IMR-90 (cell line): ENCODE results near the gene MPPED1. TPM values are rescaled to one million over a fixed set of nuclear protein-coding genes. Genes with fewer than 3 reads are reported as not detected.

Experiments used
- ATAC-seq: fragments of 200-7000 bp; cut with Tn5 transposase; 2 replicates; pipeline ENCODE4 v1.9.1; 2020; ENCODE audit warnings: low read depth, mild to moderate bottlenecking, moderate library complexity
- BruUV-seq: library from RNA; stranded (reverse); fragments of 400-500 nt; replicated peaks from 2 replicates; lab custom pipeline; 2021; lab: Mats Ljungman, UMichigan
- CTCF ChIA-PET: fragments of 300-600 bp; formaldehyde crosslinking; extraction: SDS; loops from one replicate; lab custom pipeline; 2021; ENCODE audit warnings: antibody characterized with exemption; lab: Yijun Ruan, JAX
- POLR2A ChIA-PET: fragments of 300-600 bp; sonication (Branson Sonifier 250); formaldehyde crosslinking; loops from one replicate; lab custom pipeline; 2022; ENCODE audit warnings: antibody characterized with exemption; ENCODE audit not compliant: unreplicated experiment; lab: Charles Lee
- DNase-seq: peaks from one replicate; pipeline ENCODE4 v3.0.0; 2013
- H2AFZ ChIP-seq: replicated peaks from 2 replicates; pipeline ENCODE3; 2013; ENCODE audit warnings: low read length, mild to moderate bottlenecking; ENCODE audit not compliant: poor library complexity
- H2AK5ac ChIP-seq: 2 replicates; pipeline ENCODE4 v1.6.1; 2013; ENCODE audit warnings: low read depth, low read length, inconsistent platforms
- H2AK9ac ChIP-seq: replicated peaks from 2 replicates; pipeline ENCODE3; 2013; ENCODE audit warnings: mild to moderate bottlenecking, low read depth, low read length, moderate library complexity; ENCODE audit not compliant: poor library complexity
- H2BK120ac ChIP-seq: 2 replicates; pipeline ENCODE4 v1.6.1; 2013; ENCODE audit warnings: low read depth, low read length, inconsistent platforms
- H2BK15ac ChIP-seq: 3 replicates; pipeline ENCODE4 v1.6.1; 2013; ENCODE audit warnings: low read depth, low read length, inconsistent platforms
- H2BK20ac ChIP-seq: 2 replicates; pipeline ENCODE4 v1.6.1; 2013; ENCODE audit warnings: low read depth, mild to moderate bottlenecking, inconsistent platforms, low read length, moderate library complexity
- H2BK5ac ChIP-seq: 2 replicates; pipeline ENCODE4 v1.6.1; 2013; ENCODE audit warnings: mild to moderate bottlenecking, low read depth, low read length, inconsistent platforms; ENCODE audit not compliant: poor library complexity, severe bottlenecking
- H3K14ac ChIP-seq: replicated peaks from 2 replicates; pipeline ENCODE4 v1.6.1; 2013; ENCODE audit warnings: low read depth, low read length, inconsistent platforms
- H3K18ac ChIP-seq: 2 replicates; pipeline ENCODE4 v1.6.1; 2013; ENCODE audit warnings: low read depth, low read length, control low read depth
- H3K23ac ChIP-seq: 2 replicates; pipeline ENCODE4 v1.6.1; 2013; ENCODE audit warnings: low read depth, low read length, inconsistent platforms
- H3K27ac ChIP-seq: 2 replicates; pipeline ENCODE4 v1.5.1; 2013; ENCODE audit warnings: mild to moderate bottlenecking, control low read depth, low read length; ENCODE audit not compliant: insufficient read depth
- H3K27me3 ChIP-seq: 2 replicates; pipeline ENCODE4 v1.6.1; 2013; ENCODE audit warnings: low read length; ENCODE audit not compliant: control insufficient read depth, insufficient read depth
- H3K36me3 ChIP-seq: 2 replicates; pipeline ENCODE4 v1.6.1; 2013; ENCODE audit warnings: low read length, mixed read lengths; ENCODE audit not compliant: control insufficient read depth, insufficient read depth
- H3K4ac ChIP-seq: 2 replicates; pipeline ENCODE4 v1.6.1; 2013; ENCODE audit warnings: low read depth, low read length, inconsistent platforms
- H3K4me1 ChIP-seq: 2 replicates; pipeline ENCODE4 v1.6.1; 2013; ENCODE audit warnings: low read length, mixed read lengths; ENCODE audit not compliant: control insufficient read depth, insufficient read depth
- H3K4me2 ChIP-seq: 2 replicates; pipeline ENCODE4 v1.6.1; 2013; ENCODE audit warnings: low read depth, mild to moderate bottlenecking, control low read depth, low read length, moderate library complexity
- H3K4me3 ChIP-seq: 2 replicates; pipeline ENCODE4 v1.5.1; 2013; ENCODE audit warnings: low read depth, mild to moderate bottlenecking, control low read depth, low read length, moderate library complexity; ENCODE audit not compliant: insufficient read depth
- H3K56ac ChIP-seq: 2 replicates; pipeline ENCODE4 v1.6.1; 2013; ENCODE audit warnings: low read length, inconsistent platforms; ENCODE audit not compliant: insufficient read depth; ENCODE audit errors: extremely low read depth
- H3K79me1 ChIP-seq, 2 experiments: 2 replicates each; pipeline ENCODE4 v1.6.1; 2013; ENCODE audit warnings: low read length in 2 of 2, inconsistent platforms in 1 of 2, low read depth in 1 of 2
- H3K9ac ChIP-seq: 2 replicates; pipeline ENCODE4 v1.6.1; 2013; ENCODE audit warnings: low read depth, low read length, control low read depth
- H3K9me1 ChIP-seq: 2 replicates; pipeline ENCODE4 v1.6.1; 2013; ENCODE audit warnings: low read length, inconsistent platforms; ENCODE audit not compliant: insufficient read depth
- H3K9me3 ChIP-seq: 2 replicates; pipeline ENCODE4 v1.6.1; 2013; ENCODE audit warnings: low read length; ENCODE audit not compliant: control insufficient read depth, insufficient read depth
- H4K20me1 ChIP-seq: 2 replicates; pipeline ENCODE4 v1.6.1; 2013; ENCODE audit warnings: low read length, inconsistent platforms; ENCODE audit not compliant: insufficient read depth
- H4K5ac ChIP-seq: 2 replicates; pipeline ENCODE4 v1.6.1; 2013; ENCODE audit warnings: mild to moderate bottlenecking, low read depth, low read length, control low read depth
- H4K8ac ChIP-seq, 2 experiments: 2 replicates each; pipeline ENCODE4 v1.6.1; 2013; ENCODE audit warnings: low read depth in 2 of 2, low read length in 2 of 2, control low read depth in 1 of 2, inconsistent platforms in 1 of 2
- H4K91ac ChIP-seq: 2 replicates; pipeline ENCODE4 v1.6.1; 2013; ENCODE audit warnings: low read depth, low read length, inconsistent platforms; ENCODE audit not compliant: insufficient read depth
- BHLHE40 ChIP-seq: fragments of 150-350 bp; IDR thresholded peaks from 2 replicates; pipeline ENCODE4 v1.6.1; 2016; ENCODE audit warnings: mild to moderate bottlenecking, low read depth, low read length
- CEBPB ChIP-seq: IDR thresholded peaks from 2 replicates; pipeline ENCODE4 v1.6.1; 2012; ENCODE audit warnings: low read depth, low read length, improper control_type of control experiment
- CHD1 ChIP-seq: IDR thresholded peaks from 2 replicates; pipeline ENCODE4 v1.6.1; 2012; ENCODE audit warnings: low read depth, low read length, improper control_type of control experiment
- CTCF ChIP-seq: conservative IDR thresholded peaks from 2 replicates; pipeline ENCODE4 v1.5.1; 2012; ENCODE audit warnings: mild to moderate bottlenecking, low read depth, low read length, improper control_type of control experiment
- FOS ChIP-seq: fragments of 150-350 bp; IDR thresholded peaks from 2 replicates; pipeline ENCODE4 v1.6.1; 2016; ENCODE audit warnings: low read depth, low read length
- MAFK ChIP-seq: IDR thresholded peaks from 2 replicates; pipeline ENCODE4 v1.6.1; 2012; ENCODE audit warnings: low read depth, low read length, improper control_type of control experiment
- MAZ ChIP-seq: IDR thresholded peaks from 2 replicates; pipeline ENCODE4 v1.6.1; 2012; ENCODE audit warnings: low read depth, mild to moderate bottlenecking, low read length, improper control_type of control experiment, moderate library complexity, borderline replicate concordance
- MXI1 ChIP-seq: IDR thresholded peaks from 2 replicates; pipeline ENCODE4 v1.6.1; 2012; ENCODE audit warnings: low read depth, mild to moderate bottlenecking, low read length, moderate library complexity, borderline replicate concordance
- NFE2L2 ChIP-seq: fragments of 150-350 bp; IDR thresholded peaks from 2 replicates; pipeline ENCODE4 v1.6.1; 2016; ENCODE audit warnings: low read depth, mild to moderate bottlenecking, low read length
- POLR2A ChIP-seq: IDR thresholded peaks from 2 replicates; pipeline ENCODE4 v1.6.1; 2012; ENCODE audit warnings: mild to moderate bottlenecking, low read depth, low read length
- RAD21 ChIP-seq: IDR thresholded peaks from 2 replicates; pipeline ENCODE4 v1.6.1; 2012; ENCODE audit warnings: low read length, improper control_type of control experiment
- RCOR1 ChIP-seq: IDR thresholded peaks from 2 replicates; pipeline ENCODE4 v1.6.1; 2012; ENCODE audit warnings: mild to moderate bottlenecking, low read length, improper control_type of control experiment; ENCODE audit not compliant: insufficient replicate concordance
- RFX5 ChIP-seq: IDR thresholded peaks from 2 replicates; pipeline ENCODE4 v1.8.0; 2012; ENCODE audit warnings: low read depth, mild to moderate bottlenecking, low read length, moderate library complexity
- SMC3 ChIP-seq: fragments of 150-350 bp; IDR thresholded peaks from 2 replicates; pipeline ENCODE4 v1.6.1; 2016; ENCODE audit warnings: low read depth, mild to moderate bottlenecking, antibody characterized with exemption, low read length, moderate library complexity
- WGBS, 2 experiments: methylation state at CpG; one replicate each; pipeline versions ENCODE4 v1.1.5 to v1.1.7; 2013; ENCODE audit warnings: missing lambda C conversion rate in 2 of 2; ENCODE audit not compliant: insufficient read length in 1 of 2; ENCODE audit errors: extremely low coverage in 2 of 2; 5-methylcytosine and 5-hydroxymethylcytosine counted together
- dilution Hi-C: fragments of 300-500 bp; cut with HindIII; formaldehyde crosslinking; loops from one replicate; pipeline ENCODE4 v1.14.3; 2018; ENCODE audit warnings: low sequenced_read_pairs; ENCODE audit not compliant: unreplicated experiment
- in situ Hi-C: fragments of 300-500 bp; cut with MboI; formaldehyde crosslinking; loops from 3 replicates; pipeline ENCODE4 v1.14.3; 2019; ENCODE audit warnings: low sequenced_read_pairs, inconsistent platforms, mixed read lengths
- intact Hi-C: fragments of 100-400 bp; cut with micrococcal nuclease; formaldehyde crosslinking; loops from 2 replicates; pipeline ENCODE4 v1.10.0; 2022
- polyA plus RNA-seq, 3 experiments: library from polyadenylated mRNA; depleted of rRNA; stranded (reverse); fragments of >200 nt; gene quantifications; 2 replicates each; pipeline ENCODE4 v1.2.3, GENCODE V29; 2012; ENCODE audit warnings: low replicate concordance in 1 of 3
- total RNA-seq: library from RNA; depleted of rRNA; stranded (reverse); fragments of >200 nt; gene quantifications from 2 replicates; pipeline ENCODE4 v1.2.3, GENCODE V29; 2012
- TF ChIP-seq, protein P1 (sequence below): fragments of 150-350 bp; IDR thresholded peaks from 2 replicates; pipeline ENCODE4 v1.6.1; 2016; ENCODE audit warnings: low read depth, mild to moderate bottlenecking, low read length, moderate library complexity, borderline replicate concordance
- TF ChIP-seq, protein P2 (sequence below): fragments of 150-350 bp; IDR thresholded peaks from 2 replicates; pipeline ENCODE4 v1.6.1; 2017; ENCODE audit warnings: mild to moderate bottlenecking, antibody characterized with exemption, low read length, low read depth

Gene MPPED1
- total and polyA plus RNA-seq, 2 of the 4 experiments (the other 2 are of a cell fraction): not detected

DNA sequence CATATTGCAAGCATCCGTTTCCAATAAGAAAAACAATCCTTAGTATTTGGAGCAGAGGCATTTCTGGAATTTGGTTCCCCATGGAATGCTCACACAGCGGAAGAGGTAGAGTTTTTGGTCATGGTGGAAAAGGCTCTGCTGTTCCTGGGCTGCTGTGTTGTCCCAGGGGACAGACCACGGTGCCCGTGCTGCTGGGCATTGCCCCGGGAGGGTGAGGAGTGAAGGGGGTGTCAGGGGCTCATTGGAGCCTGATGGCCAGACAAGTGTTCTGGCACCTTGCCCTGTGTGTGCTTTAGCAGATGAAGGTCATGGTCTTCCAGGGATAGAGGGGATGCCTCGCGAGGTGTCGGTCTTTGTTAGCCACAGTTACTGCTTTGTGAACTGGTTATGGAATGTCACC, 61.2 kb downstream of the MPPED1 start:
- BruUV-seq: no TSS peak
- dilution Hi-C loops: no loop called here
- TF ChIP-seq FOS (no peak), MXI1 (no peak), RFX5 (no peak), POLR2A (no peak), CHD1 (no peak), MAZ (no peak), CEBPB (no peak), BHLHE40 (no peak), MAFK (no peak), RAD21 (no peak), NFE2L2 (no peak), SMC3 (no peak), CTCF (no peak), RCOR1 (no peak)
- TF ChIP-seq, protein P1, sequence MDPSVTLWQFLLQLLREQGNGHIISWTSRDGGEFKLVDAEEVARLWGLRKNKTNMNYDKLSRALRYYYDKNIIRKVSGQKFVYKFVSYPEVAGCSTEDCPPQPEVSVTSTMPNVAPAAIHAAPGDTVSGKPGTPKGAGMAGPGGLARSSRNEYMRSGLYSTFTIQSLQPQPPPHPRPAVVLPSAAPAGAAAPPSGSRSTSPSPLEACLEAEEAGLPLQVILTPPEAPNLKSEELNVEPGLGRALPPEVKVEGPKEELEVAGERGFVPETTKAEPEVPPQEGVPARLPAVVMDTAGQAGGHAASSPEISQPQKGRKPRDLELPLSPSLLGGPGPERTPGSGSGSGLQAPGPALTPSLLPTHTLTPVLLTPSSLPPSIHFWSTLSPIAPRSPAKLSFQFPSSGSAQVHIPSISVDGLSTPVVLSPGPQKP: no peak
- TF ChIP-seq, protein P2, sequence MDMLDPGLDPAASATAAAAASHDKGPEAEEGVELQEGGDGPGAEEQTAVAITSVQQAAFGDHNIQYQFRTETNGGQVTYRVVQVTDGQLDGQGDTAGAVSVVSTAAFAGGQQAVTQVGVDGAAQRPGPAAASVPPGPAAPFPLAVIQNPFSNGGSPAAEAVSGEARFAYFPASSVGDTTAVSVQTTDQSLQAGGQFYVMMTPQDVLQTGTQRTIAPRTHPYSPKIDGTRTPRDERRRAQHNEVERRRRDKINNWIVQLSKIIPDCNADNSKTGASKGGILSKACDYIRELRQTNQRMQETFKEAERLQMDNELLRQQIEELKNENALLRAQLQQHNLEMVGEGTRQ: no peak
- 52% methylated on average over 3 of the region's 8 CpGs; no CpG with 5 or more reads in 1 of the 2 experiments for WGBS, 2 experiments
- Histone ChIP-seq H3K27me3 (no peaks in the 10 kb centered on the region; the same call in 1 of the 2 replicates), H3K56ac (no peak overlapping the region), H3K4me1 (no peaks in the 10 kb centered on the region), H3K4ac (no peak overlapping the region), H4K5ac (no peak overlapping the region), H3K14ac (no peak overlapping the region), H2BK5ac (no peak overlapping the region), H4K91ac (no peak overlapping the region), H2BK15ac (no peak overlapping the region), H4K20me1 (no peaks in the 10 kb centered on the region), H3K36me3 (no peaks in the 10 kb centered on the region), H3K9me3 (no peaks in the 10 kb centered on the region), H3K4me3 (no peak overlapping the region), H2AFZ (no peak overlapping the region), H3K18ac (no peak overlapping the region), H4K8ac (no peak overlapping the region), H3K4me2 (no peak overlapping the region), H3K27ac (no peak overlapping the region), H3K9ac (no peak overlapping the region), H2BK20ac (no peak overlapping the region), H3K79me1 (no peaks in the 10 kb centered on the region), H2AK5ac (no peak overlapping the region), H3K9me1 (no peaks in the 10 kb centered on the region), H2BK120ac (no peak overlapping the region), H3K23ac (no peak overlapping the region), H2AK9ac (no peak overlapping the region)
- no peak for DNase-seq
- in situ Hi-C loops: no loop called here
- intact Hi-C loops: no loop called here
- ChIA-PET CTCF (no interaction called here), POLR2A (no interaction called here)
- no peak for ATAC-seq
